GM23248 (cell line): ENCODE data around the gene COPB1. TPM values are rescaled to one million over a fixed set of nuclear protein-coding genes. Genes with fewer than 3 reads are reported as not detected.

Source experiments
- DNase-seq: peaks from one replicate; pipeline ENCODE4 v3.0.0-alpha.2; 2015
- H2AFZ ChIP-seq: fragments of 200-600 bp; sonication (generic); 2 replicates; pipeline ENCODE4 v1.6.1; 2016; ENCODE audit warnings: antibody characterized with exemption
- H3F3A ChIP-seq: fragments of 200-600 bp; sonication (generic); 2 replicates; pipeline ENCODE4 v1.6.1; 2016; ENCODE audit warnings: mild to moderate bottlenecking, antibody characterized with exemption, mixed run types; ENCODE audit not compliant: insufficient read depth
- H3K27ac ChIP-seq: fragments of 200-600 bp; sonication (generic); 2 replicates; pipeline ENCODE4 v1.5.1; 2016; ENCODE audit warnings: mild to moderate bottlenecking
- H3K27me3 ChIP-seq: fragments of 200-600 bp; sonication (generic); replicated peaks from 2 replicates; pipeline ENCODE4 v1.6.1; 2016; ENCODE audit warnings: mild to moderate bottlenecking; ENCODE audit not compliant: insufficient read depth
- H3K36me3 ChIP-seq: fragments of 200-600 bp; sonication (generic); 2 replicates; pipeline ENCODE4 v1.6.1; 2016; ENCODE audit warnings: low read depth, mild to moderate bottlenecking
- H3K4me1 ChIP-seq: fragments of 200-600 bp; sonication (generic); 2 replicates; pipeline ENCODE4 v1.6.1; 2016; ENCODE audit warnings: mild to moderate bottlenecking; ENCODE audit not compliant: insufficient read depth
- H3K4me2 ChIP-seq: fragments of 200-600 bp; sonication (generic); one replicate; pipeline ENCODE4 v1.6.1; 2016; ENCODE audit warnings: mild to moderate bottlenecking; ENCODE audit not compliant: unreplicated experiment
- H3K4me3 ChIP-seq: fragments of 200-600 bp; sonication (generic); 2 replicates; pipeline ENCODE4 v1.5.1; 2016; ENCODE audit warnings: mild to moderate bottlenecking
- H3K79me2 ChIP-seq: fragments of 200-600 bp; sonication (generic); 2 replicates; pipeline ENCODE4 v1.6.1; 2016; ENCODE audit warnings: mild to moderate bottlenecking; ENCODE audit not compliant: insufficient read depth
- H3K9ac ChIP-seq: fragments of 200-600 bp; sonication (generic); 2 replicates; pipeline ENCODE4 v1.6.1; 2016; ENCODE audit warnings: mild to moderate bottlenecking
- H3K9me2 ChIP-seq: fragments of 200-600 bp; sonication (generic); 2 replicates; pipeline ENCODE4 v1.6.1; 2016; ENCODE audit warnings: mixed run types, mild to moderate bottlenecking, moderate library complexity; ENCODE audit not compliant: insufficient read depth
- H3K9me3 ChIP-seq: fragments of 200-600 bp; sonication (generic); one replicate; pipeline ENCODE4 v1.6.1; 2017; ENCODE audit warnings: low read depth
- H4K20me1 ChIP-seq: fragments of 200-600 bp; sonication (generic); 2 replicates; pipeline ENCODE4 v1.6.0; 2016; ENCODE audit not compliant: insufficient read depth
- EZH2 ChIP-seq: fragments of 200-600 bp; sonication (generic); IDR thresholded peaks from 2 replicates; pipeline ENCODE4 v1.6.1; 2018; ENCODE audit warnings: antibody characterized with exemption, mild to moderate bottlenecking; ENCODE audit not compliant: insufficient read depth, poor library complexity, severe bottlenecking
- EZH2phosphoT487 ChIP-seq: fragments of 200-600 bp; sonication (generic); IDR thresholded peaks from 2 replicates; pipeline ENCODE4 v1.6.1; 2018; ENCODE audit warnings: antibody characterized with exemption, moderate library complexity, mild to moderate bottlenecking, low read depth; ENCODE audit not compliant: insufficient read depth
- WGBS, 2 experiments: methylation state at CpG; one replicate each; pipeline ENCODE4 v1.1.6; 2015 to 2017; ENCODE audit warnings: low lambda C conversion rate in 2 of 2, low coverage in 1 of 2; ENCODE audit errors: missing lambda C conversion rate in 2 of 2; 5-methylcytosine and 5-hydroxymethylcytosine counted together
- in situ Hi-C: fragments of 300-500 bp; cut with MboI; formaldehyde crosslinking; loops from 2 replicates; pipeline ENCODE4 v1.15.0; 2020
- polyA plus RNA-seq: library from polyadenylated mRNA; unstranded; fragments of >200 nt; fragmentation: Nextera tagmentation; extraction: Ambion mirVana; gene quantifications from 2 replicates; pipeline ENCODE4 v1.2.1, GENCODE V29; 2016
- total RNA-seq: library from RNA; depleted of rRNA; stranded (reverse); fragments of >200 nt; shearing (Covaris generic); gene quantifications from 2 replicates; pipeline ENCODE4 v1.2.3, GENCODE V29; 2014

COPB1 gene
- total and polyA plus RNA-seq, 2 experiments from 2014 or later, result 192 to 302 TPM

DNA sequence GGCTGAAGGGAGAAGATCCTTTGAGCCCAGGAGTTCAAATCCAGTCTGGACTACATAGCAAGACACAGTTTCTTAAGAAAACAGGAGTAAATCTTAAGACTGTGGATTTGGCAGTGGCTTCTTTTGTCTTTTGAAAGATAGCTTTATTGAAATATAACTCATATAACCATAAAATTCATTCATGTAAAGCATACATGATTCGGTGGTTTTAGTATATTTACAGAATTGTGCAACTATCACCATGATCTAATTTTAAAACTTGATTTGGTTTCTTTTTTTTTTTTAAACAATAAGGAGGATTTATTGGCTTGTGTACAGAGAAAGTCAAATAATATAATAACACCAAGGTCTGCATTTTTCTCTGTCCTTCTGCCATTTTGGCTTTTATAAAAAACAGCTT lies 43.6 kb upstream of the COPB1 start:
- Histone ChIP-seq H3K4me3 (no peak overlapping the region), H2AFZ (no peak overlapping the region), H3K27me3 (no peaks in the 10 kb centered on the region), H3K9me2 (no peaks in the 10 kb centered on the region), H3K79me2 (no peaks in the 10 kb centered on the region), H3K9me3 (no peaks in the 10 kb centered on the region), H3K4me2 (no peak overlapping the region), H3K27ac (no peak overlapping the region), H3K9ac (no peak overlapping the region), H3F3A (no peaks in the 10 kb centered on the region; the same call in 1 of the 2 replicates), H3K36me3 (no peaks in the 10 kb centered on the region), H4K20me1 (no peaks in the 10 kb centered on the region), H3K4me1 (no peaks in the 10 kb centered on the region)
- WGBS, 2 experiments, result 81 to 83% methylated on average over 1 of the region's 1 CpG
- DNase-seq, result no peak
- TF ChIP-seq EZH2phosphoT487, result no peak
- no peak for TF ChIP-seq EZH2
- in situ Hi-C loops, result loop anchor here (25.0 kb wide), 1 partner anchor 369 kb away; no protein-coding TSS in a partner anchor

DNA sequence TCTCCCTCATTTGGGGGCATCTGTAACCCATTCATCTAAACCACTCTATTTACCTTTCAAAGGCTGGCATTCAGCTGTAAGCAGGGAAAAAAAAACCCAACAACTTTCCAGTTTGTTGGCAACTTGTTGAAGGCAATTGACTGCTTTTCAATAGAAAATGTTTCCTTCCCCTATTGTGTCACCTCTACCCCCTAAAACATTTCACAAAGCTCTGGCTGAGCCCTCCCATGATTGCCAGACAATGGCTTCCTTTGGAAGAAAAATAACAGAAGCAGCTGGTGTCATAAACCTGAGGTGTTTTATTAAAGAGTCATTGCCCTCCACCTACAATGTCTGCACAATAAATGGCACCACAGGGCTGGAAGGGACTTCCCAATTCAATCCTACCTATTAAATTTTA lies 42.7 kb upstream of the COPB1 start:
- Histone ChIP-seq H3K27ac (no peak overlapping the region), H4K20me1 (no peaks in the 10 kb centered on the region), H3K36me3 (no peaks in the 10 kb centered on the region), H3K9me3 (no peaks in the 10 kb centered on the region), H3K9me2 (no peaks in the 10 kb centered on the region), H3K4me1 (no peaks in the 10 kb centered on the region), H2AFZ (no peak overlapping the region), H3K9ac (no peak overlapping the region), H3F3A (no peaks in the 10 kb centered on the region; the same call in 1 of the 2 replicates), H3K27me3 (no peaks in the 10 kb centered on the region), H3K4me2 (no peak overlapping the region), H3K4me3 (no peak overlapping the region), H3K79me2 (no peaks in the 10 kb centered on the region)
- no peak for DNase-seq
- TF ChIP-seq EZH2 (no peak), EZH2phosphoT487 (no peak)
- in situ Hi-C loops, result loop anchor here (25.0 kb wide), 1 partner anchor 370 kb away; no protein-coding TSS in a partner anchor

DNA sequence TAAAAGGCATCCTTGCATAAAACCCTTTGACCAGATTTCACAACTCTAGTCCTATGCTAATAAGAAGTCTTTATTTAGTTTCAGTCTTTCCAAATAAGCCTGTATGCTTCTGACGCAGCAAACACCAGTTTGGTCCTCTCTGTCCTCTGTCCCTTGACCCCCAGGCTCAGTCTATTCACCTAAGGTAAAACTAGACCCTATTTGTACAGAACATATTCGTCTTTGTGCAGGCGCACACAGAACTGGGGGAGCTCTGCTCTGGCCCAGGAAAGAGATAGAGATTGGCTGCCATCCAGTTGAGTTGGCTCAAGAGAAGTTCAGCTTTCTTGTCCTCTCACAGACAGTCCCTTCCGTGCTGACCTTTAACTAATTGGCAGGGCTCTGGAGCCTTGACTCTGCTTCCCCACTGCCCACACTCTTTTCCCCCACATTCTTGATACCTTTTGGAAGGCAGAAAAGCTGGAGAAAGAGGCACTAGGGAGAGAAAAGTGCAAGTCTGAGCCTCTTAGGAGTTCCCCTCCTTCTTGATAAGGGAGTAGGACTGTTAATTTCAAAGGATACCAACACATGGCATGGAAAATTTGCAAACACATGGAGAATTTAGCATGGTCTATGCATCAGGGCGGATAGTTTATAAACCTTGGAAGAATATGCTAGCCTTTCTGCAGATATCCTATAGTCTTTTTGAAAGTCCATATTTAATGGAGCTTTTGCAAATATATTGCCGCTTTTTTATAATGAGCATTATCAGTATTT lies 41.8 kb upstream of the COPB1 start:
- no peaks in the 10 kb centered on the region for H3K79me2 ChIP-seq
- 47 to 49% methylated on average over 6 of the region's 6 CpGs for WGBS, 2 experiments
- no peak for DNase-seq

DNA sequence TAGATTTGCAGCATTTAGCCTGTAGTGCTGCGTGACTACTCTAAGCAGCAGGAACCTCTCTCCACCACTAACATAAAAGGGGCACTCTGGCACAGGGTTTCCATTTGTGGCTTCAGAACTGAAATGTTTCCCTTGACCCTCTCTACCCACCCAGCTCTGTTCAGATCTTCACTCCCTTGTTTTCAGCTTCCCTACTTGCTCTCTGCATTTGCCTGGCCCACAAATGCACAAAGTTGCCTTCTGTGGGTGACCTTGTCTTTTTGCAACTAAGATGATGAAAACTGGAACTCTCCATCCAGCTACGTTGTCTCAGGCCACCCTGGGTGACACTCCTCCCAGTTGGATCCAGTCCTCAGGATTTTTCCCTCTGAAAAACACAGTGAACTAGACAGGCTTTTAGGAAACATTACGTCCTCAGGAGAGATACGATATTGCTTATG lies 40.4 kb upstream of the COPB1 start:
- no peak for TF ChIP-seq EZH2
- no peak for TF ChIP-seq EZH2phosphoT487
- Histone ChIP-seq H4K20me1 (no peaks in the 10 kb centered on the region), H3K4me1 (no peaks in the 10 kb centered on the region), H3K4me2 (no peak overlapping the region), H3K4me3 (no peak overlapping the region), H3K79me2 (no peaks in the 10 kb centered on the region), H3K27ac (no peak overlapping the region), H3K9me2 (no peaks in the 10 kb centered on the region), H2AFZ (peak overlapping the region; percentile 39; the same call in 1 of the 2 replicates), H3K27me3 (no peaks in the 10 kb centered on the region), H3K9me3 (no peaks in the 10 kb centered on the region), H3F3A (no peaks in the 10 kb centered on the region; the same call in 1 of the 2 replicates), H3K9ac (no peak overlapping the region), H3K36me3 (no peaks in the 10 kb centered on the region)
- in situ Hi-C loops, result loop anchor here (25.0 kb wide), 1 partner anchor 372 kb away; no protein-coding TSS in a partner anchor
- no peak for DNase-seq
- 35 to 38% methylated on average over 4 of the region's 4 CpGs for WGBS, 2 experiments

More for the DNA sequence above, 41.8 kb upstream of the COPB1 start:
- Histone ChIP-seq H3K4me1 (no peaks in the 10 kb centered on the region), H3F3A (no peaks in the 10 kb centered on the region; the same call in 1 of the 2 replicates), H2AFZ (no peak overlapping the region), H3K4me2 (no peak overlapping the region), H3K4me3 (no peak overlapping the region), H3K9ac (no peak overlapping the region), H3K9me3 (no peaks in the 10 kb centered on the region), H4K20me1 (no peaks in the 10 kb centered on the region), H3K36me3 (no peaks in the 10 kb centered on the region), H3K9me2 (no peaks in the 10 kb centered on the region), H3K27me3 (no peaks in the 10 kb centered on the region), H3K27ac (no peak overlapping the region)
- in situ Hi-C loops, result loop anchor here (25.0 kb wide), 1 partner anchor 371 kb away; no protein-coding TSS in a partner anchor
- TF ChIP-seq EZH2phosphoT487 (no peak), EZH2 (no peak)
